Common myeloid progenitor, CD34-positive (primary cell): ENCODE results near the gene SUSD3.

Experiments used
- CTCF ChIA-PET: fragments of 350-600 bp; sonication (Branson Sonifier 250); formaldehyde crosslinking; loops from one replicate; lab custom pipeline; 2021; ENCODE audit warnings: antibody characterized with exemption; lab: Charles Lee
- POLR2A ChIA-PET: fragments of 350-600 bp; sonication (Branson Sonifier 250); formaldehyde crosslinking; loops from one replicate; lab custom pipeline; 2021; ENCODE audit warnings: antibody characterized with exemption; lab: Charles Lee
- DNase-seq, 3 donors: peaks; one replicate each; pipeline versions ENCODE4 v3.0.0 to v3.0.0-alpha.2; 2013
- H3K27ac ChIP-seq, 2 experiments: 1 replicate in 1 of 2; 2 replicates in 1 of 2; pipeline ENCODE4 v1.7.0; 2013; ENCODE audit warnings: inconsistent platforms in 2 of 2, low read length in 2 of 2, mild to moderate bottlenecking in 2 of 2, low read depth in 1 of 2, moderate library complexity in 1 of 2; ENCODE audit not compliant: severe bottlenecking in 2 of 2, insufficient read depth in 1 of 2, poor library complexity in 1 of 2
- H3K27me3 ChIP-seq, 5 experiments: replicated peaks in 2 of 5; 1 replicate in 3 of 5; 2 replicates in 2 of 5; pipeline versions ENCODE4 v1.6.1 to v1.7.0; 2013; ENCODE audit warnings: low read length in 4 of 5, mild to moderate bottlenecking in 2 of 5, moderate library complexity in 2 of 5, inconsistent platforms in 1 of 5; ENCODE audit not compliant: insufficient read depth in 5 of 5, control insufficient read depth in 4 of 5
- H3K36me3 ChIP-seq, 4 experiments: 1 replicate in 2 of 4; 2 replicates in 2 of 4; pipeline versions ENCODE4 v1.6.1 to v1.7.0; 2013; ENCODE audit warnings: low read length in 3 of 4, control low read depth in 1 of 4, mild to moderate bottlenecking in 1 of 4; ENCODE audit not compliant: control insufficient read depth in 4 of 4, insufficient read depth in 4 of 4
- H3K4me1 ChIP-seq, 4 experiments: 1 replicate in 3 of 4; 2 replicates in 1 of 4; pipeline versions ENCODE4 v1.6.1 to v1.7.1; 2013; ENCODE audit warnings: low read length in 3 of 4, mild to moderate bottlenecking in 3 of 4, control low read depth in 1 of 4, inconsistent platforms in 1 of 4, moderate library complexity in 1 of 4; ENCODE audit not compliant: control insufficient read depth in 4 of 4, insufficient read depth in 4 of 4; ENCODE audit errors: control extremely low read depth in 1 of 4
- H3K4me3 ChIP-seq, 7 experiments: 1 replicate in 4 of 7; 2 replicates in 3 of 7; pipeline versions ENCODE4 v1.5.1 to v1.7.0; 2013; ENCODE audit warnings: mild to moderate bottlenecking in 7 of 7, low read length in 6 of 7, moderate library complexity in 6 of 7, inconsistent platforms in 2 of 7, low read depth in 2 of 7, control low read depth in 1 of 7; ENCODE audit not compliant: insufficient read depth in 4 of 7, control insufficient read depth in 1 of 7; ENCODE audit errors: extremely low read depth in 1 of 7
- H3K9me3 ChIP-seq, 5 experiments: 1 replicate in 4 of 5; 2 replicates in 1 of 5; pipeline versions ENCODE4 v1.6.1 to v1.7.1; 2013; ENCODE audit warnings: low read length in 4 of 5, mild to moderate bottlenecking in 2 of 5, inconsistent platforms in 1 of 5, low read depth in 1 of 5, moderate library complexity in 1 of 5; ENCODE audit not compliant: control insufficient read depth in 4 of 5, insufficient read depth in 2 of 5; ENCODE audit errors: control extremely low read depth in 1 of 5
- WGBS: methylation state at CpG from one replicate; pipeline ENCODE4 v1.1.5; 2013; ENCODE audit not compliant: insufficient coverage; 5-methylcytosine and 5-hydroxymethylcytosine counted together

The SUSD3 gene

DNA sequence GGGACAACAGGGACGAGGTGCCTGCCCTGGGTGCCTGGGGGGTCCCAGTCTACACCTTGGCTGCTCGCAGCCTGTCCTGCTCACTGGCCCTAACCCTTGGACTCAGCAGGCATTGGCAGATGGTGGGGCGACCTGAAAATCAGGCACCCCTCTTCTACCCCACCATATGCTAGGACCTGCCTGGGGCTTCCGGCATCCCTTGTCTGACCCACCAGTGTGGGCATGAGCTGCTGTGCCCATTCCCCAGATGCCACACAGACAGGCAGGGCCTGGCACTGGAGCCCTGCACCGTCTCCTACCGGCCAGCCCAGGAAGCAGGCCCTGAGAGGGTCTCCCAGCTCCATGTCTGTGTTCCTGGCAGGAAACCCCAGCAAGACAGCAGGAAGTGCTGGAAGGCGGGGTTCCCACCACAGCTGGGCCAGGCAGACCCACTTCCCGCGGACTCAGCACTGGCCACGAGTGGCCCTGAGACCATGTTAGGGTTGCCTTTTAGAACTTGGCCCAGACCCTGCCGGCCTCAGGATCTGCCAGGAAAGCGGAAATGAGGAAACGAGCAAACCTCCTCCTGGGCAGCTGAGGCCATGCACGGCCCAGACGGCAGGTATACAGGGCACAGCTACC is 72.5 kb downstream of the SUSD3 start:
- CTCF ChIA-PET = interaction anchor here (0.8 to 3.4 kb wide), 5 partner anchors 8 to 23 kb away, joined by 3 to 11 read pairs (median 7); no protein-coding TSS in a partner anchor

DNA sequence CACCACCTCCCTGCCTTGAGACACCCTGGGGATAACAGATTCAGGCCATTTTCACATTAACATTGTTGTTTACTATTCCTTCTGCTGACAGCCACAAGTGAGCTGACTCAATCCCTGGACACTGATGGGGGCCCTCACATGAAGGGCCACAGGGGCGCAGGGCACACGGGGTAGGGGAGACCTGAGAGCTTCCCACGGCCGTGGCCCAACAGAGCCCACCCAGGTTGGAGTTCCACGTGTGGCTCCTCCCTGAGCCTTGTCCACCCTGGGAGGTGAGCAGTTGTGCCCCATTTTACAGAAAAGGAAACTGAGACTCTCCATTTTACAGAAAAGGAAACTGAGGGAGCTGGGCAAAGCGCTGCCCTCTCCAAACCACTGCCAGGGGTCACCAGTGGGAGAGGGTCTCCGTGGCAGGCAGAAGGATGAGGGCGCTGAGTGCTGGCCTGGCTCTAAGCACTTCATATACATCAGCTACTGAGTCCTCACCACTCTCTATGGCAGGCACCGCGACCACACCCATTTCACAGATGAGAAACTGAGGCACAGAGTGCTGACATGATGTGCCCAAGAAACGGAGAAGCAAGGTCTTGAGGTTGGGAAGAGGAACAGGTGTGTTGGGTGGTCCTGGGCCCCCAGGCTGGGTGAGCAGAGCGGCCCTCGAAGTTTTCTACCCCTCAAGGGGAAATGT is 73.2 kb downstream of the SUSD3 start:
- no peak for DNase-seq
- H3K4me1 ChIP-seq = peaks cover 0 to 78% (median 71%) of the 10 kb centered on the region in 4 experiments
- H3K27me3 ChIP-seq = no peaks in the 10 kb centered on the region
- POLR2A ChIA-PET = interaction anchor here (0.8 to 2.2 kb wide), 4 partner anchors 11 to 24 kb away, joined by 3 to 9 read pairs (median 3); no protein-coding TSS in a partner anchor
- H3K27ac ChIP-seq = no peak overlapping the region
- H3K9me3 ChIP-seq = no peaks in the 10 kb centered on the region
- CTCF ChIA-PET = interaction anchor here (0.8 to 3.4 kb wide), 5 partner anchors 9 to 24 kb away, joined by 3 to 11 read pairs (median 7); no protein-coding TSS in a partner anchor
- peak overlapping the region in 1 of 7 experiments; percentile 33 for H3K4me3 ChIP-seq
- WGBS = 95% methylated on average over 11 of the region's 13 CpGs
- H3K36me3 ChIP-seq = no peaks in the 10 kb centered on the region

More for the DNA sequence above, 72.5 kb downstream of the SUSD3 start:
- Histone ChIP-seq H3K9me3 (no peaks in the 10 kb centered on the region), H3K27ac (no peak overlapping the region), H3K4me3 (peak overlapping the region in 2 of 7 experiments; percentile 12 to 33), H3K36me3 (no peaks in the 10 kb centered on the region), H3K27me3 (no peaks in the 10 kb centered on the region), H3K4me1 (peaks cover 0 to 85% (median 77%) of the 10 kb centered on the region in 4 experiments)
- WGBS = 30% methylated on average over 13 of the region's 15 CpGs
- peak in 1 of 3 donors; percentile 42 for DNase-seq
- POLR2A ChIA-PET = interaction anchor here (0.8 to 2.2 kb wide), 3 partner anchors 10 to 15 kb away, joined by 3 to 9 read pairs (median 3); no protein-coding TSS in a partner anchor

DNA sequence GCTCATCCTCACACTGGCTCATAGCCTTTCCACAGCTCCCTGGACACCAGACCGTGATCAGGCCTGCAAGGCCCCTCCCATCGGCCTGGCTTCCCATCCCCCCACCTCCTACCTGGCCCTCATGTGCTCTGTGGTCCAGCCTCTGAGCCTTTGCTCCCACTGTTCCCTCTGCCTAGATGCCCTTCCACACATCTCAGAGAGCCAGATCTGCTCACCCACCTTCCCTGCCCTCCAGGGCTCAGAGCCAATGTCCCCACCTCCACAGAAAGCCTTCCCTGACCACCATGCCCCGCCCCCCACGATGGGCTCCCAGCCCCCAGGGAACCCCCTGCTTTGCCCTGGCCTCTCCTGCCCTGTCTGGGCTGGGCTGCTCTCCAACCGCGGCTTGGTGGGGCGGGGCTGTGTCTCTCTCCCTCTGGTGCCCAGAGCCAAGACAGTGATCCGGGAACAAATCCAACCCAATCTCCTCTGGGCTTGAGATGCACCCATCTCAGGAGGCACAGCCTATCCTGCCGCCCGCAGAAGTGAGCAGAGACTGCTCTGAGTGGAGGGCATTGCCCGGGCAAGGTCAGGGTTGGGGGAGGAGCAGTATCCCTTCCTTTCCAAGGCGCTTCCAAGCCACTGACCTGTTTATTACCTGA is 73.9 kb downstream of the SUSD3 start:
- 44% methylated on average over 9 of the region's 12 CpGs for whole genome bisulfite sequencing

DNA sequence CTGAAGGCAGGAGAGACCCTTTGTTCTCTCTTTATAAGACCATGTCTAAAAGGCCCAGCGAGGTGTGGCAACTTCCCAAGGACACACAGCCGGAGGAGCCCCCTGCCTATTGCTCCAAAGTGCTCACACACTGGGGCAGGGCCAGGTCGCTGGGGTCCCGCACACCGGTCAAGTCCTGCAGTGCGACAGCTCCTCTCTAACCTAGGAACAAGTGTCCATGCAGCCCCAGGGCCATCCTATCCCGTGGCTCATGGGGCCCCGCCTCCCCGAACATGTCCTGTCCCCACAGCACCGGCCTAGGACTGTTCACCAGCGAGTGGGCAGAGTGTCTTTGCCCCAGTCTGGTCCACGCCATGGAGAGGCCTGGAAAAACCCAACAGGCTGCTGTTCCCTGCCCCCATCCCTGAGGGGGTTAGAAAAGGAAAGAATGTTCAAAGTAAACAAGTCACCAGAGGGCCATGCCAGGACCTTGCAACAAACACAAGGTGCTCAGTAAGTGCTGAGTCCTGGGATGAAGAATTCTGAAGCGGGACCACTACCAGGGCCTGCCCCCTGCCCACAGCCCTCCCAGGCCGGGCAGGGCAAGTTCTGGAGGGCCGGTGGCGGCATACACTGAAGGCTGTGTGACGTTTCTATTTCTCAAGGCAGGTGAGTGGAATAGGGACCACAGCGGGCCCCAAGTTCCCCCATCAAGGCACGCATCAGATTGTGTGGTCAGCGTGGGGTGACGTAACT is 74.6 kb downstream of the SUSD3 start:
- Histone ChIP-seq H3K9me3 (no peaks in the 10 kb centered on the region), H3K4me1 (peaks cover 0 to 74% (median 61%) of the 10 kb centered on the region in 4 experiments), H3K36me3 (no peaks in the 10 kb centered on the region), H3K4me3 (peak overlapping the region; percentile 33 to 86 (median 73)), H3K27me3 (no peaks in the 10 kb centered on the region), H3K27ac (peak overlapping the region; percentile 61 to 84)
- WGBS = 48% methylated on average over 18 of the region's 21 CpGs
- CTCF ChIA-PET = interaction anchor here (1.1 to 2.7 kb wide), 6 partner anchors 8 to 37 kb away, joined by 3 to 8 read pairs (median 4); partner anchors contain the start of gene CARD19
- POLR2A ChIA-PET = interaction anchor here (0.9 to 1.6 kb wide), 3 partner anchors 11 to 41 kb away, joined by 3 to 7 read pairs (median 6); no protein-coding TSS in a partner anchor
- peak in 2 of 3 donors; percentile 86 to 89 for DNase-seq

More for the DNA sequence above, 73.9 kb downstream of the SUSD3 start:
- ChIA-PET CTCF (interaction anchor here (1.5 to 3.4 kb wide), 3 partner anchors 12 to 24 kb away, joined by 7 to 11 read pairs (median 10); no protein-coding TSS in a partner anchor), POLR2A (interaction anchor here (0.8 kb wide), 1 partner anchor 24 kb away, joined by 3 read pairs; no protein-coding TSS in a partner anchor)
- no peaks in the 10 kb centered on the region for H3K27me3 ChIP-seq
- no peak overlapping the region for H3K27ac ChIP-seq
- H3K4me1 ChIP-seq = peaks cover 0 to 74% (median 65%) of the 10 kb centered on the region in 4 experiments
- no peaks in the 10 kb centered on the region for H3K36me3 ChIP-seq
- no peak for DNase-seq
- H3K4me3 ChIP-seq = peak overlapping the region in 3 of 7 experiments; percentile 75 to 86 (median 79)
- no peaks in the 10 kb centered on the region for H3K9me3 ChIP-seq

DNA sequence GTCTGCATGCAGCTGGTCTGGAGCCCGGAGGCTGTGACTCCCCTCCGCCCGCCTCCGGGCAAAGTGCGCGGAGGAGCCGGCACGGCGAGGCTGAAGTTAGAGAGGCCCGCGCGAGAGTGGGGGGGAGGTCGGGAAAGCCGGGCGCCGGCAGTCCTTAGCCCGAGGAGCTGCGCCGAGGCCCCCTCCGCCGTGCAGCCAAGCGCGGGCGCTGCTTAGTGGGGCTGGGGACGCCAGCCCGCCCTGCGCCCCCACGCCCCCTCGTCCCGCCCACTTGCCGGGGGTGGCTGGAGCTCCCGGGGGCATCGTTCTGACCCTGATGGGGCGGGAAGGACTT is 75.1 kb downstream of the SUSD3 start:
- DNase-seq = peak in 1 of 3 donors; percentile 48
- no peaks in the 10 kb centered on the region for H3K36me3 ChIP-seq
- H3K27ac ChIP-seq = peak overlapping the region; percentile 61 to 84
- H3K4me1 ChIP-seq = peaks cover 1 to 76% (median 59%) of the 10 kb centered on the region in 4 experiments
- no peaks in the 10 kb centered on the region for H3K27me3 ChIP-seq
- ChIA-PET CTCF (interaction anchor here (1.1 to 2.7 kb wide), 7 partner anchors 8 to 37 kb away, joined by 3 to 8 read pairs (median 4); partner anchors contain the start of gene CARD19), POLR2A (interaction anchor here (0.9 to 1.6 kb wide), 4 partner anchors 10 to 42 kb away, joined by 3 to 8 read pairs (median 6); no protein-coding TSS in a partner anchor)
- no peaks in the 10 kb centered on the region for H3K9me3 ChIP-seq
- 0% methylated on average over 22 of the region's 34 CpGs for WGBS
- H3K4me3 ChIP-seq = peak overlapping the region; percentile 33 to 86 (median 73)
